HL-60 (cell line): ENCODE results near the gene PCSK4.
"Not testable (repeated sequence)": the region's sequence is repeated elsewhere in the genome, so short reads cannot be mapped to it uniquely, and the experiment has no call there.

Experiments
- DNase-seq, 2 experiments: peaks; one replicate each; pipeline ENCODE4 v3.0.0-alpha.2; 2010 to 2020; ENCODE audit warnings: low read depth in 1 of 2, low spot score in 1 of 2
- H3K27ac ChIP-seq: fragments of 250-450 bp; sonication (Bioruptor Pico); replicated peaks from 2 replicates; pipeline ENCODE4 v1.5.1; 2020; ENCODE audit warnings: mild to moderate bottlenecking, moderate library complexity
- H3K27me3 ChIP-seq: fragments of 250-450 bp; sonication (Bioruptor Pico); 2 replicates; pipeline ENCODE4 v1.5.1; 2021; ENCODE audit warnings: mild to moderate bottlenecking, moderate library complexity; ENCODE audit not compliant: insufficient read depth, poor library complexity, severe bottlenecking
- H3K4me3 ChIP-seq: replicated peaks from 2 replicates; pipeline ENCODE4 v1.5.1; 2011; ENCODE audit warnings: mild to moderate bottlenecking, control low read depth, low read length; ENCODE audit not compliant: insufficient read depth
- GABPA ChIP-seq: IDR thresholded peaks from 2 replicates; pipeline ENCODE4 v1.6.1; 2012; ENCODE audit warnings: low read depth
- POLR2AphosphoS5 ChIP-seq: IDR thresholded peaks from 2 replicates; pipeline ENCODE4 v1.6.1; 2012; ENCODE audit warnings: low read depth
- SPI1 ChIP-seq: IDR thresholded peaks from 2 replicates; pipeline ENCODE4 v1.6.1; 2012; ENCODE audit warnings: low read depth, mild to moderate bottlenecking, borderline replicate concordance
- TF ChIP-seq, protein P1 (sequence below): IDR thresholded peaks from 2 replicates; pipeline ENCODE4 v1.6.1; 2012; ENCODE audit warnings: low read depth; ENCODE audit not compliant: insufficient replicate concordance
- TF ChIP-seq, protein P2 (sequence below): IDR thresholded peaks from one replicate; pipeline ENCODE4 v1.5.1; 2011; ENCODE audit warnings: low read length, control low read depth, inconsistent platforms; ENCODE audit not compliant: insufficient read depth

Gene PCSK4

DNA sequence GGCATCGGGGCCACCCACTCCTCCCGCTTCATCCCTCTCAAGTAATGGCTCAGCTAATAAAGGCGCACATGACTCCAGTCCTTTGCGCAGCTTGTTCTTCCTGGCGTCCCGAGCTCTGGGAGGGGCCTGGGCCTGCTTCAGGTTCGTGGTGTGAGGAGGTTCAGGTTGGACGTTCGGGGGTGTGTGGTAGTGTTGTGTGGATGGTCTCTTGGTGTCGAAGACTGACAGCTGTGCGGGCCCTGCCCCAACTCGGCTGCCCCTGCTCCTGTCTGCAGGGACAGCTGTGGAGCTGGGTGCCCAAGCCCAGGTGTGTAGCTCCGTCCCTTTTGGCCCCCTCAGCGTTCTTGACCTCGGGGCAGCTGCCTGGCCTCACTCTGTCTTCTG is 49.7 kb downstream of the PCSK4 start:
- H3K27me3 ChIP-seq: peaks cover 1% of the 10 kb centered on the region
- no peak overlapping the region for H3K27ac ChIP-seq
- TF ChIP-seq SPI1: no peak
- TF ChIP-seq GABPA: no peak
- TF ChIP-seq, protein P1, sequence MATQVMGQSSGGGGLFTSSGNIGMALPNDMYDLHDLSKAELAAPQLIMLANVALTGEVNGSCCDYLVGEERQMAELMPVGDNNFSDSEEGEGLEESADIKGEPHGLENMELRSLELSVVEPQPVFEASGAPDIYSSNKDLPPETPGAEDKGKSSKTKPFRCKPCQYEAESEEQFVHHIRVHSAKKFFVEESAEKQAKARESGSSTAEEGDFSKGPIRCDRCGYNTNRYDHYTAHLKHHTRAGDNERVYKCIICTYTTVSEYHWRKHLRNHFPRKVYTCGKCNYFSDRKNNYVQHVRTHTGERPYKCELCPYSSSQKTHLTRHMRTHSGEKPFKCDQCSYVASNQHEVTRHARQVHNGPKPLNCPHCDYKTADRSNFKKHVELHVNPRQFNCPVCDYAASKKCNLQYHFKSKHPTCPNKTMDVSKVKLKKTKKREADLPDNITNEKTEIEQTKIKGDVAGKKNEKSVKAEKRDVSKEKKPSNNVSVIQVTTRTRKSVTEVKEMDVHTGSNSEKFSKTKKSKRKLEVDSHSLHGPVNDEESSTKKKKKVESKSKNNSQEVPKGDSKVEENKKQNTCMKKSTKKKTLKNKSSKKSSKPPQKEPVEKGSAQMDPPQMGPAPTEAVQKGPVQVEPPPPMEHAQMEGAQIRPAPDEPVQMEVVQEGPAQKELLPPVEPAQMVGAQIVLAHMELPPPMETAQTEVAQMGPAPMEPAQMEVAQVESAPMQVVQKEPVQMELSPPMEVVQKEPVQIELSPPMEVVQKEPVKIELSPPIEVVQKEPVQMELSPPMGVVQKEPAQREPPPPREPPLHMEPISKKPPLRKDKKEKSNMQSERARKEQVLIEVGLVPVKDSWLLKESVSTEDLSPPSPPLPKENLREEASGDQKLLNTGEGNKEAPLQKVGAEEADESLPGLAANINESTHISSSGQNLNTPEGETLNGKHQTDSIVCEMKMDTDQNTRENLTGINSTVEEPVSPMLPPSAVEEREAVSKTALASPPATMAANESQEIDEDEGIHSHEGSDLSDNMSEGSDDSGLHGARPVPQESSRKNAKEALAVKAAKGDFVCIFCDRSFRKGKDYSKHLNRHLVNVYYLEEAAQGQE: no peak
- TF ChIP-seq POLR2AphosphoS5: no peak
- TF ChIP-seq, protein P2, sequence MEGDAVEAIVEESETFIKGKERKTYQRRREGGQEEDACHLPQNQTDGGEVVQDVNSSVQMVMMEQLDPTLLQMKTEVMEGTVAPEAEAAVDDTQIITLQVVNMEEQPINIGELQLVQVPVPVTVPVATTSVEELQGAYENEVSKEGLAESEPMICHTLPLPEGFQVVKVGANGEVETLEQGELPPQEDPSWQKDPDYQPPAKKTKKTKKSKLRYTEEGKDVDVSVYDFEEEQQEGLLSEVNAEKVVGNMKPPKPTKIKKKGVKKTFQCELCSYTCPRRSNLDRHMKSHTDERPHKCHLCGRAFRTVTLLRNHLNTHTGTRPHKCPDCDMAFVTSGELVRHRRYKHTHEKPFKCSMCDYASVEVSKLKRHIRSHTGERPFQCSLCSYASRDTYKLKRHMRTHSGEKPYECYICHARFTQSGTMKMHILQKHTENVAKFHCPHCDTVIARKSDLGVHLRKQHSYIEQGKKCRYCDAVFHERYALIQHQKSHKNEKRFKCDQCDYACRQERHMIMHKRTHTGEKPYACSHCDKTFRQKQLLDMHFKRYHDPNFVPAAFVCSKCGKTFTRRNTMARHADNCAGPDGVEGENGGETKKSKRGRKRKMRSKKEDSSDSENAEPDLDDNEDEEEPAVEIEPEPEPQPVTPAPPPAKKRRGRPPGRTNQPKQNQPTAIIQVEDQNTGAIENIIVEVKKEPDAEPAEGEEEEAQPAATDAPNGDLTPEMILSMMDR: no peak
- no peak for DNase-seq
- peak overlapping the region; percentile 86 for H3K4me3 ChIP-seq

DNA sequence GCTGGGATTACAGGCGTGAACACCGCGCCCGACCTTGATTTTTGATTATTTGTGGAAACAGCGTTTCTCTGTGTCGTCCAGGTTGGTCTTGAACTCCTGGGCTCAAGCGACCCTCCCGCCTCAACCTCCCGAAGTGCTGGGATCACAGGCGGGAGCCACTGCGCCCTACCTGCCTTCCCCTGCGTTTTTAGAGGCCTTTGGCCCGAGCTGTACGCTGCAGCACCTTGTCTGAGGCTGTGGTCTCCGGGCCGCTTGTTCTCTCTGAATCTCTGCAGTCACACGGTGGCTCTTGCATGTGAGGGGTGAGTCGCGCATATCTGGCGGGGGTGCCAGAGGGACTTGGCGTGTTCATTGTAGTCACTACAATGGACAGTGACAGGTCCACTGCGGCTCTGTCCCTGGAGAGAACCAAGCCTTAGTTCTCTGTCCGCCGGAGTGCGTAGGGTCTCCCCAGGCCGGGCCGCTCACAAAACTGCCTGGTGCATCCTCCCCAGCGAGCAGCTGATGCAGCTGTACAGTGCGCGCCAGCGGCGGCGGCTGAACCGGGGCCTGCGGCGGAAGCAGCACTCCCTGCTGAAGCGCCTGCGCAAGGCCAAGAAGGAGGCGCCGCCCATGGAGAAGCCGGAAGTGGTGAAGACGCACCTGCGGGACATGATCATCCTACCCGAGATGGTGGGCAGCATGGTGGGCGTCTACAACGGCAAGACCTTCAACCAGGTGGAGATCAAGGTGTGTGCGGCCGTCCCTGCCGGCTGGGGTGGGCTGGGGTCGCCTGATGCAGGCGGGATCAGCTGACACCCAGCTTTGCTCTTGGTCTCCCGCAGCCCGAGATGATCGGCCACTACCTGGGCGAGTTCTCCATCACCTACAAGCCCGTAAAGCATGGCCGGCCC is 50.4 kb downstream of the PCSK4 start:
- TF ChIP-seq POLR2AphosphoS5: peak; percentile 37

DNA sequence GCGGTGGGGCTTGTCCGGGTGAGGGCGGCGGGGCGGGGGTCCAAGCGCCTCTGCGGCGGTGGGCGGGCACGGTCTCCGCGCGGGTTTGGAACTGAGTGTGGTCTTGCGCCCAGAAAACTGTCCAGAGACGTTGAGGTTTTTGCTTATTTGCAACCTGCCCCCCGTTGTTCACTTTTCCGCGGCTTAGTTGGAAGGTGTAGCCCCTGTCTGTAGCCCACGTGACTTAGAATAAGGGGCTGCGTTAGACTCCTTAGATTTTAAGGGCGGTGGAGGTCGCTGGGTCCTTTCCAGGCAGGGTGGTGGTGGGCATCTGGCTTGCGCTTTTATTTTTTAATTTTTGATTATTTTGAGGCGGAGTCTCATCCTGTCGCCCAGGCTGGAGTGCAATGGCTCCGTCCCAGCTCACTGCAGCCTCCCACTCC is 51.2 kb downstream of the PCSK4 start:
- Histone ChIP-seq H3K27me3 (no peaks in the 10 kb centered on the region), H3K4me3 (peak overlapping the region; percentile 86), H3K27ac (peak overlapping the region; percentile 94)
- DNase-seq: no peak
- TF ChIP-seq GABPA: no peak
- no peak for TF ChIP-seq SPI1
- TF ChIP-seq, protein P1: no peak
- TF ChIP-seq, protein P2: no peak
- no peak for TF ChIP-seq POLR2AphosphoS5

More for the DNA sequence above, 50.4 kb downstream of the PCSK4 start:
- Histone ChIP-seq H3K4me3 (peak overlapping the region; percentile 86), H3K27ac (peak overlapping the region; percentile 94)
- H3K27me3 ChIP-seq: not testable (repeated sequence)
- DNase-seq: peak in 1 of 2 experiments; percentile 72

DNA sequence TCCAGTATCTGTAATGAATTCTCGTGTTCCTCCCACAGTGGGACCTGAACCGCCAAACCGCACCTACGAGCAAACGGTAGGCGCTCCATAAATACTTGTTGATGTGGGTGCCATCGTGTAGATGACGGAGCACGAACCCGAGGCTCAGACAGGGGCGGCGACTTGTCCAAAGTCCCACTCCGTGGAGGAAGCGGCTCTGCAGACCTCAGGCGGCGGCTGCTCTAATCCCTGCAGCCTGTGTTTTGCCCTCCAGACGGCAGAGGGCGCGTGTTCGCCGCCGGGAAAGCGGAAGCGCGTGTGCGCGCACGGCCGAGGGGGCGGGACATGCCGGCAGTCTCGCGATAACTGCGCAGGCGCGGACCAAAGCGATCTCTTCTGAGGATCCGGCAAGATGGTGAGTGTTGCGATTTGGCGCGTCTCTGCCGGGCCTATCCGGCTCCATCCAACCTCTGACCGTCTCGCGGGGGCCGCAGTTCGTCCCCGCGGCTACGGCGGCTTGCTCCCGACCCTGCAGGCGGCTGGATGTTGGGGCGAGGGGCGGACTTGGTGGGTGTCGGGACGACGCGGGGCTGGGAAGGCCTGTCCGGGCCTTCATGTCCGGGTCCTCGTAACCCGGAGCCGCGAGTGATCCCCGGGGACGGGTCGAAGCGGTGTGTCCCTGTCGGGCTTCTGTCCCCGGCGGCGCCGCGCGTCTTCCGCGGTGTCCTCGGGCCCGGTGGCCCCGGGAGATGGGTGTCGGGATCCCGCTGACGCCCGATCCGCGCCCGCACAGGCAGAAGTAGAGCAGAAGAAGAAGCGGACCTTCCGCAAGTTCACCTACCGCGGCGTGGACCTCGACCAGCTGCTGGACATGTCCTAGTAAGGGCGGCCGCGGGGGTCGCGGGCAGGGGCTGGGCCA is 51.9 kb downstream of the PCSK4 start, which contains the start of gene RPS15:
Gene RPS15 (plus strand): TSS at position 362 of the 898 bp plus-strand sequence. CDS start 30 bp downstream, at position 392.
- TF ChIP-seq GABPA: peak; percentile 83
- TF ChIP-seq, protein P1: peak; percentile 83
- TF ChIP-seq, protein P2: peak; percentile 95
- TF ChIP-seq POLR2AphosphoS5: peak; percentile 99
- TF ChIP-seq SPI1: peak; percentile 92
- DNase-seq: peak; percentile 93 to 96
- peak within 1 kb of the TSS; percentile 86 for H3K4me3 ChIP-seq
- H3K27me3 ChIP-seq: no peaks in the 10 kb centered on the region
- H3K27ac ChIP-seq: peak within 1 kb of the TSS; percentile 94
